ENCODE measurements around the gene ARHGAP6. TPM values are rescaled to one million over a fixed set of nuclear protein-coding genes. Genes with fewer than 3 reads are reported as not detected.

Gene ARHGAP6
- 10 to 100 TPM; 14.4 to 40.9 (median 18.0) TPM for total RNA-seq

GRCh38 chrX:11665168-11666111 is at the start of gene ARHGAP6:
Gene ARHGAP6, minus strand, starts transcription at chrX:11665920. Its CDS starts 1,092 bp downstream, at chrX:11664828.
- peak within 1 kb of the TSS; percentile 16 to 47 (median 38) for H3K4me3 ChIP-seq
- TF ChIP-seq POLR2AphosphoS5 (IDR thresholded peaks at IDR 0.05) (peak in 1 of 2 donors; percentile 5), CTCF (IDR thresholded peaks at IDR 0.05) (no peak)
- WGBS, 2 donors: 0 to 39% methylated on average over 13 to 66 of the region's 74 CpGs
- H3K27ac ChIP-seq: peak within 1 kb of the TSS; percentile 12 to 68 (median 64)
- H3K36me3 ChIP-seq: no peaks in the 10 kb centered on the region
- DNase-seq (peak; percentile 21 to 85), ATAC-seq (ENCODE audit: low FRiP score in 2 of 2) (peak; percentile 56 to 89)
- H3K27me3 ChIP-seq: peaks cover 0 to 14% (median 0%) of the 10 kb centered on the region in 4 donors
- peaks cover 0 to 8% (median 0%) of the 10 kb centered on the region in 4 donors for H3K9me3 ChIP-seq
- H3K4me1 ChIP-seq: peaks cover 0 to 20% (median 0%) of the 10 kb centered on the region in 4 donors

GRCh38 chrX:11704725-11705495 is 39.2 kb upstream of the ARHGAP6 start:
- TF ChIP-seq POLR2AphosphoS5 (IDR thresholded peaks at IDR 0.05): no peak
- TF ChIP-seq EP300 (IDR thresholded peaks at IDR 0.05): no peak
- TF ChIP-seq CTCF (IDR thresholded peaks at IDR 0.05): no peak
- TF ChIP-seq POLR2A (IDR thresholded peaks at IDR 0.05): no peak
- Histone ChIP-seq H3K27ac (no peak overlapping the region), H3K27me3 (no peaks in the 10 kb centered on the region), H3K9me3 (no peaks in the 10 kb centered on the region), H3K4me3 (no peak overlapping the region), H3K36me3 (no peaks in the 10 kb centered on the region), H3K4me1 (no peaks in the 10 kb centered on the region)
- WGBS, 2 donors: 78 to 92% methylated on average over 3 to 12 of the region's 12 CpGs
- ATAC-seq (ENCODE audit: low FRiP score in 2 of 2): no peak
- no peak for DNase-seq

- ATAC-seq (ENCODE audit: low FRiP score in 2 of 2) (no peak), DNase-seq (no peak)
- no peak for TF ChIP-seq CTCF (IDR thresholded peaks at IDR 0.05)
- no peak for TF ChIP-seq EP300 (IDR thresholded peaks at IDR 0.05)
- TF ChIP-seq POLR2AphosphoS5 (IDR thresholded peaks at IDR 0.05): no peak
- TF ChIP-seq POLR2A (IDR thresholded peaks at IDR 0.05): no peak
- Histone ChIP-seq H3K27ac (no peak overlapping the region), H3K4me3 (no peak overlapping the region), H3K27me3 (no peaks in the 10 kb centered on the region), H3K4me1 (no peaks in the 10 kb centered on the region), H3K36me3 (no peaks in the 10 kb centered on the region), H3K9me3 (no peaks in the 10 kb centered on the region)
- WGBS, 2 donors: 84% methylated on average over 10 of the region's 10 CpGs; no CpG with 5 or more reads in 1 of the 2 donors
These were observed 38.1 kb upstream of the ARHGAP6 start for GRCh38 chrX:11703855-11704254.

GRCh38 chrX:11702965-11703631 is 37.4 kb upstream of the ARHGAP6 start:
- DNase-seq: no peak
- H3K9me3 ChIP-seq: no peaks in the 10 kb centered on the region
- no peak overlapping the region for H3K4me3 ChIP-seq
- 60 to 67% methylated on average over 1 to 6 of the region's 6 CpGs for WGBS, 2 donors
- H3K27ac ChIP-seq: no peak overlapping the region
- ATAC-seq (ENCODE audit: low FRiP score in 2 of 2): no peak
- no peak for TF ChIP-seq POLR2AphosphoS5 (IDR thresholded peaks at IDR 0.05)
- no peak for TF ChIP-seq POLR2A (IDR thresholded peaks at IDR 0.05)
- TF ChIP-seq EP300 (IDR thresholded peaks at IDR 0.05): no peak
- TF ChIP-seq CTCF (IDR thresholded peaks at IDR 0.05): no peak
- no peaks in the 10 kb centered on the region for H3K4me1 ChIP-seq
- H3K27me3 ChIP-seq: no peaks in the 10 kb centered on the region
- no peaks in the 10 kb centered on the region for H3K36me3 ChIP-seq

All from upper lobe of left lung (tissue), 6 donors.